Endothelial cell of umbilical vein (primary cell): ENCODE results near the gene FJX1. TPM values are rescaled to one million over a fixed set of nuclear protein-coding genes. Genes with fewer than 3 reads are reported as not detected.

Experiments
- BruUV-seq: library from RNA; stranded (reverse); fragments of 400-500 nt; replicated peaks from 2 replicates; lab custom pipeline; 2021; lab: Mats Ljungman, UMichigan
- CTCF ChIA-PET: fragments of 300-600, 350-600 bp; sonication (Branson Sonifier 250); formaldehyde crosslinking; loops from one replicate; lab custom pipeline; 2021; ENCODE audit warnings: antibody characterized with exemption, inconsistent platforms; lab: Charles Lee
- POLR2A ChIA-PET: fragments of 300-600, 350-600 bp; sonication (Branson Sonifier 250); formaldehyde crosslinking; loops from one replicate; lab custom pipeline; 2021; ENCODE audit warnings: antibody characterized with exemption, inconsistent platforms; lab: Charles Lee
- DNase-seq: peaks from one replicate; pipeline ENCODE4 v3.0.0-alpha.2; 2011; ENCODE audit warnings: low read depth, low spot score
- FAIRE-seq: peaks from 2 replicates; lab custom pipeline; 2011; peaks lifted over from hg19 to GRCh38; lab: Jason Lieb, UNC
- H2AFZ ChIP-seq: 2 replicates; pipeline ENCODE4 v1.6.0; 2012; ENCODE audit warnings: low read depth, low read length, control low read depth, inconsistent platforms
- H3K27ac ChIP-seq: 2 replicates; pipeline ENCODE4 v1.5.1; 2011; ENCODE audit warnings: low read depth, mild to moderate bottlenecking, control low read depth, low read length, moderate library complexity; ENCODE audit not compliant: insufficient read depth
- H3K27me3 ChIP-seq, 2 experiments: 2 replicates each; pipeline versions ENCODE4 v1.6.0 to v1.6.1; 2011; ENCODE audit warnings: low read length in 2 of 2, mixed read lengths in 1 of 2; ENCODE audit not compliant: control insufficient read depth in 2 of 2, insufficient read depth in 2 of 2
- H3K36me3 ChIP-seq, 2 experiments: 2 replicates in 1 of 2; 3 replicates in 1 of 2; pipeline ENCODE4 v1.5.1; 2011; ENCODE audit warnings: low read length in 2 of 2, mild to moderate bottlenecking in 1 of 2, moderate library complexity in 1 of 2; ENCODE audit not compliant: control insufficient read depth in 2 of 2, insufficient read depth in 2 of 2; ENCODE audit errors: extremely low read depth in 1 of 2
- H3K4me1 ChIP-seq: 3 replicates; pipeline ENCODE4 v1.5.1; 2011; ENCODE audit warnings: mild to moderate bottlenecking, low read length; ENCODE audit not compliant: control insufficient read depth, insufficient read depth; ENCODE audit errors: extremely low read depth
- H3K4me2 ChIP-seq: 2 replicates; pipeline ENCODE4 v1.6.1; 2011; ENCODE audit warnings: low read length, control low read depth, mixed read lengths; ENCODE audit not compliant: insufficient read depth
- H3K4me3 ChIP-seq, 3 experiments: fragments of 200-600 bp in 1 of 3; sonication (generic), shearing (Covaris generic) in 1 of 3; replicated peaks in 1 of 3; 2 replicates each; pipeline ENCODE4 v1.5.1; 2011 to 2016; ENCODE audit warnings: control low read depth in 3 of 3, low read length in 3 of 3, mild to moderate bottlenecking in 2 of 3, inconsistent platforms in 1 of 3, low read depth in 1 of 3, moderate library complexity in 1 of 3; ENCODE audit not compliant: insufficient read depth in 1 of 3
- H3K79me2 ChIP-seq: 2 replicates; pipeline ENCODE4 v1.6.0; 2012; ENCODE audit warnings: low read length, inconsistent platforms; ENCODE audit not compliant: control insufficient read depth, insufficient read depth
- H3K9ac ChIP-seq: replicated peaks from 2 replicates; pipeline ENCODE3; 2011; ENCODE audit warnings: low read length, control low read depth; ENCODE audit not compliant: insufficient read depth; ENCODE audit errors: extremely low read depth
- H3K9me1 ChIP-seq: replicated peaks from 3 replicates; pipeline ENCODE4 v1.6.0; 2011; ENCODE audit warnings: mild to moderate bottlenecking, low read length; ENCODE audit not compliant: control insufficient read depth, insufficient read depth; ENCODE audit errors: extremely low read depth
- H3K9me3 ChIP-seq: replicated peaks from 2 replicates; pipeline ENCODE4 v1.5.1; 2012; ENCODE audit warnings: low read length, inconsistent platforms; ENCODE audit not compliant: control insufficient read depth, insufficient read depth
- H4K20me1 ChIP-seq: replicated peaks from 2 replicates; pipeline ENCODE3; 2011; ENCODE audit warnings: mild to moderate bottlenecking, low read length; ENCODE audit not compliant: control insufficient read depth, insufficient read depth; ENCODE audit errors: extremely low read depth
- CTCF ChIP-seq, 2 donors: IDR thresholded peaks; 1 replicate in 1 of 2; 2 replicates in 1 of 2; pipeline ENCODE4 v1.5.1; 2011; ENCODE audit warnings: low read length in 2 of 2, mild to moderate bottlenecking in 2 of 2, moderate library complexity in 2 of 2, control low read depth in 1 of 2, inconsistent platforms in 1 of 2, low read depth in 1 of 2; ENCODE audit not compliant: insufficient read depth in 1 of 2; ENCODE audit errors: extremely low read depth in 1 of 2
- EZH2 ChIP-seq: IDR thresholded peaks from 2 replicates; pipeline ENCODE4 v1.6.1; 2012; ENCODE audit warnings: borderline replicate concordance, low read depth, mild to moderate bottlenecking, moderate library complexity, low read length, inconsistent platforms; ENCODE audit not compliant: severe bottlenecking
- FOS ChIP-seq: IDR thresholded peaks from 2 replicates; pipeline ENCODE4 v1.6.1; 2011; ENCODE audit warnings: mild to moderate bottlenecking, low read length, moderate library complexity, borderline replicate concordance; ENCODE audit not compliant: insufficient read depth
- GATA2 ChIP-seq: IDR thresholded peaks from 2 replicates; pipeline ENCODE4 v1.7.0; 2011; ENCODE audit warnings: low read depth, mild to moderate bottlenecking, moderate library complexity, mixed read lengths, low read length; ENCODE audit not compliant: insufficient read length, insufficient read depth
- JUN ChIP-seq: IDR thresholded peaks from 2 replicates; pipeline ENCODE4 v1.6.1; 2011; ENCODE audit warnings: borderline replicate concordance, low read depth; ENCODE audit not compliant: insufficient read length, insufficient read depth
- MAX ChIP-seq: IDR thresholded peaks from 2 replicates; pipeline ENCODE4 v1.6.1; 2011; ENCODE audit not compliant: insufficient read depth, insufficient read length
- MYC ChIP-seq: IDR thresholded peaks from one replicate; pipeline ENCODE4 v1.6.1; 2011; ENCODE audit warnings: mild to moderate bottlenecking, low read depth, low read length
- POLR2A ChIP-seq: IDR thresholded peaks from 2 replicates; pipeline ENCODE4 v1.6.1; 2012; ENCODE audit warnings: low read depth, mild to moderate bottlenecking, control low read depth, low read length
- POLR2AphosphoS5 ChIP-seq: IDR thresholded peaks from 2 replicates; pipeline ENCODE4 v1.6.1; 2012; ENCODE audit warnings: low read depth, mild to moderate bottlenecking, control low read depth, low read length, moderate library complexity; ENCODE audit not compliant: insufficient read depth
- dilution Hi-C: fragments of 300-500 bp; cut with MboI; formaldehyde crosslinking; loops from one replicate; pipeline ENCODE4 v1.15.0; 2019; ENCODE audit warnings: low sequenced_read_pairs; ENCODE audit not compliant: extremely low pct_ligation_motif_present
- intact Hi-C: fragments of 100-400 bp; cut with micrococcal nuclease; formaldehyde crosslinking; loops from one replicate; pipeline ENCODE4 v1.10.0; 2022
- polyA plus RNA-seq, 4 experiments: library from polyadenylated mRNA; depleted of rRNA in 3 of 4; stranded (reverse) in 3 of 4; unstranded in 1 of 4; fragments of >200 nt; gene quantifications; 2 replicates each; pipeline versions ENCODE4 v1.2.1 to v1.2.3, GENCODE V29; 2011 to 2012; ENCODE audit warnings: missing spikeins in 1 of 4
- total RNA-seq: library from RNA; stranded (reverse); gene quantifications from 2 replicates; pipeline ENCODE4 v1.2.3, GENCODE V29; 2021

Gene FJX1
- total and polyA plus RNA-seq, 2 donors (not counting 3 experiments of a cell fraction or from before 2014, with no cell fraction given) = 9.2 to 26.6 TPM

- Histone ChIP-seq H3K4me1 (peaks cover 29% of the 10 kb centered on the region), H3K27me3 (peaks cover 0 to 2% of the 10 kb centered on the region in 2 experiments), H3K9me3 (no peaks in the 10 kb centered on the region), H3K4me2 (peak overlapping the region; percentile 80), H4K20me1 (no peaks in the 10 kb centered on the region), H3K9ac (no peak overlapping the region), H3K27ac (no peak overlapping the region), H3K36me3 (no peaks in the 10 kb centered on the region), H2AFZ (peak overlapping the region; percentile 93), H3K4me3 (peak overlapping the region in 1 of 3 experiments; percentile 59), H3K79me2 (peaks cover 26% of the 10 kb centered on the region), H3K9me1 (no peaks in the 10 kb centered on the region)
- intact Hi-C loops = no loop called here
- dilution Hi-C loops = no loop called here
- BruUV-seq = no TSS peak
- CTCF ChIA-PET = interaction anchor here (1.1 to 2.1 kb wide), 6 partner anchors 10 to 831 kb away, joined by 3 to 20 read pairs (median 3); partner anchors contain the start of gene FJX1
- no peak for TF ChIP-seq POLR2A
- TF ChIP-seq CTCF (IDR thresholded peaks at IDR 0.05; ENCODE audit: extremely low read depth in 1 of 2, insufficient read depth in 1 of 2, low read depth in 1 of 2, low read length in 2 of 2) = no peak
- TF ChIP-seq JUN = no peak
- TF ChIP-seq POLR2AphosphoS5 = no peak
- no peak for TF ChIP-seq FOS
- no peak for TF ChIP-seq MYC
- TF ChIP-seq GATA2 = no peak
- no peak for TF ChIP-seq EZH2
- TF ChIP-seq MAX = no peak
- DNase-seq = no peak
- no peak for FAIRE-seq
- POLR2A ChIA-PET = interaction anchor here (1.4 kb wide), 1 partner anchor 42 kb away, joined by 3 read pairs; no protein-coding TSS in a partner anchor
Observed at GRCh38 chr11:35661534-35661933, 43.3 kb downstream of the FJX1 start.
